GM12864 (cell line): ENCODE results near the gene RER1.

Source experiments
- DNase-seq: peaks from one replicate; pipeline ENCODE4 v3.0.0-alpha.2; 2011; ENCODE audit warnings: low read depth
- H3K4me3 ChIP-seq: 2 replicates; pipeline ENCODE4 v1.5.1; 2011; ENCODE audit warnings: mild to moderate bottlenecking, low read depth, low read length, control low read depth
- CTCF ChIP-seq: IDR thresholded peaks from 2 replicates; pipeline ENCODE4 v1.5.1; 2011; ENCODE audit warnings: low read depth, mild to moderate bottlenecking, moderate library complexity, low read length, control low read depth, inconsistent platforms; ENCODE audit errors: missing control alignments

The RER1 gene

GRCh38 chr1:2408859-2409276, 17.2 kb downstream of the RER1 start:
- no peak for DNase-seq
- H3K4me3 ChIP-seq, result no peak overlapping the region
- TF ChIP-seq CTCF, result no peak

GRCh38 chr1:2409745-2410144, 18.1 kb downstream of the RER1 start:
- TF ChIP-seq CTCF, result no peak

GRCh38 chr1:2411801-2412394, 20.3 kb downstream of the RER1 start:
- no peak for TF ChIP-seq CTCF
- peak overlapping the region; percentile 90 for H3K4me3 ChIP-seq
- no peak for DNase-seq

More at GRCh38 chr1:2409745-2410144, 18.1 kb downstream of the RER1 start:
- H3K4me3 ChIP-seq, result no peak overlapping the region
- no peak for DNase-seq

GRCh38 chr1:2412395-2412772, 20.7 kb downstream of the RER1 start, which contains the start of gene PEX10:
PEX10 (minus strand) TSS chr1:2412564; CDS start chr1:2412502, 62 bp downstream.
- TF ChIP-seq CTCF, result no peak
- H3K4me3 ChIP-seq, result peak within 1 kb of the TSS; percentile 90
- peak; percentile 81 for DNase-seq

- TF ChIP-seq CTCF, result no peak
- no peak for DNase-seq
Observed at GRCh38 chr1:2412773-2413494, 21.3 kb downstream of the RER1 start.

GRCh38 chr1:2413495-2414296, 22.1 kb downstream of the RER1 start:
- no peak for DNase-seq
- no peak for TF ChIP-seq CTCF
- H3K4me3 ChIP-seq, result peak overlapping the region; percentile 80

More at GRCh38 chr1:2412773-2413494, 21.3 kb downstream of the RER1 start:
- peak overlapping the region; percentile 80 for H3K4me3 ChIP-seq
